AG04449 (cell line): ENCODE data around the gene PLOD2.

Source experiments
- CTCF ChIA-PET: fragments of 350-600 bp; formaldehyde crosslinking; extraction: SDS; loops from one replicate; lab custom pipeline; 2021; ENCODE audit warnings: antibody characterized with exemption; lab: Yijun Ruan, JAX
- POLR2A ChIA-PET: fragments of 400-600, 350-600 bp; formaldehyde crosslinking; extraction: SDS; loops from one replicate; lab custom pipeline; 2020; ENCODE audit warnings: antibody characterized with exemption, inconsistent platforms; lab: Yijun Ruan, JAX
- DNase-seq: peaks from one replicate; pipeline ENCODE4 v3.0.0-alpha.2; 2010; ENCODE audit warnings: low read depth, low spot score
- H3K4me3 ChIP-seq: 2 replicates; pipeline ENCODE4 v1.5.1; 2011; ENCODE audit warnings: low read depth, mild to moderate bottlenecking, control low read depth, low read length
- CTCF ChIP-seq: IDR thresholded peaks from one replicate; pipeline ENCODE4 v1.5.1; 2011; ENCODE audit warnings: mild to moderate bottlenecking, moderate library complexity, low read length, control low read depth, inconsistent platforms; ENCODE audit not compliant: insufficient read depth; ENCODE audit errors: missing control alignments

The PLOD2 gene

GRCh38 chr3:146134348-146135117, 26.5 kb downstream of the PLOD2 start:
- no peak overlapping the region for H3K4me3 ChIP-seq
- no peak for TF ChIP-seq CTCF
- DNase-seq, result no peak
- ChIA-PET CTCF (interaction anchor here (1.2 kb wide), 1 partner anchor 14 kb away, joined by 5 read pairs; no protein-coding TSS in a partner anchor), POLR2A (no interaction called here)

- POLR2A ChIA-PET, result interaction anchor here (0.7 kb wide), 1 partner anchor 26 kb away, joined by 3 read pairs; no protein-coding TSS in a partner anchor
- CTCF ChIA-PET, result no interaction called here
- H3K4me3 ChIP-seq, result no peak overlapping the region
- TF ChIP-seq CTCF, result no peak
- DNase-seq, result no peak
Observed at GRCh38 chr3:146133441-146133840, 27.5 kb downstream of the PLOD2 start.

GRCh38 chr3:146131616-146132410, 29.2 kb downstream of the PLOD2 start:
- CTCF ChIA-PET, result interaction anchor here (1.0 to 1.4 kb wide), 4 partner anchors 13 to 66 kb away, joined by 3 to 4 read pairs (median 3); no protein-coding TSS in a partner anchor
- POLR2A ChIA-PET, result interaction anchor here (1.2 to 1.5 kb wide), 2 partner anchors 14 to 29 kb away, joined by 4 to 17 read pairs; partner anchors contain the start of gene PLOD2
- TF ChIP-seq CTCF, result no peak
- no peak overlapping the region for H3K4me3 ChIP-seq
- DNase-seq, result peak; percentile 76

- H3K4me3 ChIP-seq, result no peak overlapping the region
- no peak for DNase-seq
- TF ChIP-seq CTCF, result no peak
- ChIA-PET CTCF (interaction anchor here (1.0 to 3.1 kb wide), 6 partner anchors 14 to 65 kb away, joined by 3 to 9 read pairs (median 3); partner anchors contain the start of gene PLOD2), POLR2A (interaction anchor here (1.2 to 1.5 kb wide), 2 partner anchors 13 to 30 kb away, joined by 4 to 17 read pairs; partner anchors contain the start of gene PLOD2)
Observed at GRCh38 chr3:146130881-146131371, 30.1 kb downstream of the PLOD2 start.

- no peak overlapping the region for H3K4me3 ChIP-seq
- no peak for DNase-seq
- ChIA-PET POLR2A (interaction anchor here (0.7 to 1.0 kb wide), 2 partner anchors 30 to 31 kb away, joined by 3 to 5 read pairs; partner anchors contain the start of gene PLOD2), CTCF (interaction anchor here (1.5 to 3.1 kb wide), 2 partner anchors 31 to 197 kb away, joined by 5 to 9 read pairs; partner anchors contain the start of gene PLOD2)
- TF ChIP-seq CTCF, result no peak
Observed at GRCh38 chr3:146129750-146130149, 31.2 kb downstream of the PLOD2 start.
